HepG2 (cell line): Measurements from ENCODE around the gene P3H3. TPM values are rescaled to one million over a fixed set of nuclear protein-coding genes. Genes with fewer than 3 reads are reported as not detected.

ENCODE experiments used
- CBX5 ChIP-seq: sonication (generic); formaldehyde crosslinking; IDR thresholded peaks from 2 replicates; pipeline ENCODE4 v1.4.0; 2020; ENCODE audit warnings: missing genetic modification reagents, borderline replicate concordance
- GTF3A ChIP-seq: sonication (generic); formaldehyde crosslinking; conservative IDR thresholded peaks from 2 replicates; pipeline ENCODE4 v1.4.0; 2020; ENCODE audit warnings: mild to moderate bottlenecking, missing genetic modification reagents
- LBX2 ChIP-seq: sonication (generic); formaldehyde crosslinking; IDR thresholded peaks from 2 replicates; pipeline ENCODE4 v1.5.0; 2020; ENCODE audit warnings: missing genetic modification reagents, mild to moderate bottlenecking, borderline replicate concordance
- MEF2D ChIP-seq: sonication (generic); formaldehyde crosslinking; IDR thresholded peaks from 2 replicates; pipeline ENCODE4 v1.5.1; 2020; ENCODE audit warnings: mild to moderate bottlenecking, missing genetic modification reagents
- THYN1 ChIP-seq: sonication (generic); formaldehyde crosslinking; IDR thresholded peaks from 2 replicates; pipeline ENCODE4 v1.8.1; 2023; ENCODE audit warnings: low read depth, mild to moderate bottlenecking, moderate library complexity, missing genetic modification reagents, borderline replicate concordance
- ZBTB20 ChIP-seq: sonication (generic); formaldehyde crosslinking; IDR thresholded peaks from 2 replicates; pipeline ENCODE4 v1.8.1; 2023; ENCODE audit warnings: missing genetic modification reagents, low read depth, mild to moderate bottlenecking, borderline replicate concordance
- ZNF318 ChIP-seq: sonication (generic); formaldehyde crosslinking; IDR thresholded peaks from 2 replicates; pipeline ENCODE4 v1.4.0; 2020; ENCODE audit warnings: mild to moderate bottlenecking, missing genetic modification reagents
- ZNF749 ChIP-seq: sonication (generic); formaldehyde crosslinking; IDR thresholded peaks from 2 replicates; pipeline ENCODE4 v1.8.0; 2022; ENCODE audit warnings: mild to moderate bottlenecking, missing genetic modification reagents, moderate library complexity, borderline replicate concordance
- polyA plus RNA-seq, 8 experiments: library from polyadenylated mRNA; depleted of rRNA in 3 of 8; stranded (reverse) in 7 of 8; unstranded in 1 of 8; fragments of >200 nt; fragmentation: Illumina TruSeq in 4 of 8; extraction: Trizol in 4 of 8; gene quantifications; 2 replicates each; pipeline versions ENCODE4 v1.2.1 to v1.2.3, GENCODE V29; 2011 to 2016; ENCODE audit warnings: low read depth in 4 of 8, missing spikeins in 1 of 8, mixed read lengths in 1 of 8; ENCODE audit not compliant: insufficient read depth in 1 of 8
- total RNA-seq, 5 experiments: library from RNA; depleted of rRNA; stranded (reverse); fragments of >200 nt; fragmentation: Illumina TruSeq; extraction: Trizol; gene quantifications; 2 replicates each; pipeline ENCODE4 v1.2.3, GENCODE V29; 2016; ENCODE audit warnings: low read depth in 1 of 5
- TF ChIP-seq, protein P1 (sequence below): sonication (generic); formaldehyde crosslinking; IDR thresholded peaks from 2 replicates; pipeline ENCODE4 v1.4.0; 2020; ENCODE audit warnings: missing genetic modification reagents
- TF ChIP-seq, protein P2 (sequence below): IDR thresholded peaks from 2 replicates; pipeline ENCODE4 v1.6.1; 2016; ENCODE audit warnings: low read depth

P3H3 gene
- total and polyA plus RNA-seq, 2 of the 13 experiments (the other 11 are each of a cell fraction or from before 2014, with no cell fraction given) = 20.1 to 20.5 TPM

GRCh38 chr12:6872073-6873048, 44.2 kb downstream of the P3H3 start (continued):
- TF ChIP-seq, protein P1, sequence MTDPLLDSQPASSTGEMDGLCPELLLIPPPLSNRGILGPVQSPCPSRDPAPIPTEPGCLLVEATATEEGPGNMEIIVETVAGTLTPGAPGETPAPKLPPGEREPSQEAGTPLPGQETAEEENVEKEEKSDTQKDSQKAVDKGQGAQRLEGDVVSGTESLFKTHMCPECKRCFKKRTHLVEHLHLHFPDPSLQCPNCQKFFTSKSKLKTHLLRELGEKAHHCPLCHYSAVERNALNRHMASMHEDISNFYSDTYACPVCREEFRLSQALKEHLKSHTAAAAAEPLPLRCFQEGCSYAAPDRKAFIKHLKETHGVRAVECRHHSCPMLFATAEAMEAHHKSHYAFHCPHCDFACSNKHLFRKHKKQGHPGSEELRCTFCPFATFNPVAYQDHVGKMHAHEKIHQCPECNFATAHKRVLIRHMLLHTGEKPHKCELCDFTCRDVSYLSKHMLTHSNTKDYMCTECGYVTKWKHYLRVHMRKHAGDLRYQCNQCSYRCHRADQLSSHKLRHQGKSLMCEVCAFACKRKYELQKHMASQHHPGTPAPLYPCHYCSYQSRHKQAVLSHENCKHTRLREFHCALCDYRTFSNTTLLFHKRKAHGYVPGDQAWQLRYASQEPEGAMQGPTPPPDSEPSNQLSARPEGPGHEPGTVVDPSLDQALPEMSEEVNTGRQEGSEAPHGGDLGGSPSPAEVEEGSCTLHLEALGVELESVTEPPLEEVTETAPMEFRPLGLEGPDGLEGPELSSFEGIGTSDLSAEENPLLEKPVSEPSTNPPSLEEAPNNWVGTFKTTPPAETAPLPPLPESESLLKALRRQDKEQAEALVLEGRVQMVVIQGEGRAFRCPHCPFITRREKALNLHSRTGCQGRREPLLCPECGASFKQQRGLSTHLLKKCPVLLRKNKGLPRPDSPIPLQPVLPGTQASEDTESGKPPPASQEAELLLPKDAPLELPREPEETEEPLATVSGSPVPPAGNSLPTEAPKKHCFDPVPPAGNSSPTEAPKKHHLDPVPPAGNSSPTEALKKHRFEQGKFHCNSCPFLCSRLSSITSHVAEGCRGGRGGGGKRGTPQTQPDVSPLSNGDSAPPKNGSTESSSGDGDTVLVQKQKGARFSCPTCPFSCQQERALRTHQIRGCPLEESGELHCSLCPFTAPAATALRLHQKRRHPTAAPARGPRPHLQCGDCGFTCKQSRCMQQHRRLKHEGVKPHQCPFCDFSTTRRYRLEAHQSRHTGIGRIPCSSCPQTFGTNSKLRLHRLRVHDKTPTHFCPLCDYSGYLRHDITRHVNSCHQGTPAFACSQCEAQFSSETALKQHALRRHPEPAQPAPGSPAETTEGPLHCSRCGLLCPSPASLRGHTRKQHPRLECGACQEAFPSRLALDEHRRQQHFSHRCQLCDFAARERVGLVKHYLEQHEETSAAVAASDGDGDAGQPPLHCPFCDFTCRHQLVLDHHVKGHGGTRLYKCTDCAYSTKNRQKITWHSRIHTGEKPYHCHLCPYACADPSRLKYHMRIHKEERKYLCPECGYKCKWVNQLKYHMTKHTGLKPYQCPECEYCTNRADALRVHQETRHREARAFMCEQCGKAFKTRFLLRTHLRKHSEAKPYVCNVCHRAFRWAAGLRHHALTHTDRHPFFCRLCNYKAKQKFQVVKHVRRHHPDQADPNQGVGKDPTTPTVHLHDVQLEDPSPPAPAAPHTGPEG (CRISPR knock-in tag) = peak; percentile 68; the same call in 1 of the 2 replicates
- TF ChIP-seq ZNF749 (CRISPR knock-in tag) (no peak), LBX2 (CRISPR knock-in tag) (no peak), ZBTB20 (peak; percentile 29; the same call in 1 of the 2 replicates), ZNF318 (CRISPR knock-in tag) (no peak), CBX5 (CRISPR knock-in tag) (peak; percentile 87; the same call in 1 of the 2 replicates), MEF2D (CRISPR knock-in tag) (peak; percentile 50; the same call in 1 of the 2 replicates), GTF3A (CRISPR knock-in tag) (no peak; the same call in 1 of the 2 replicates), THYN1 (CRISPR knock-in tag) (no peak)
- TF ChIP-seq, protein P2, sequence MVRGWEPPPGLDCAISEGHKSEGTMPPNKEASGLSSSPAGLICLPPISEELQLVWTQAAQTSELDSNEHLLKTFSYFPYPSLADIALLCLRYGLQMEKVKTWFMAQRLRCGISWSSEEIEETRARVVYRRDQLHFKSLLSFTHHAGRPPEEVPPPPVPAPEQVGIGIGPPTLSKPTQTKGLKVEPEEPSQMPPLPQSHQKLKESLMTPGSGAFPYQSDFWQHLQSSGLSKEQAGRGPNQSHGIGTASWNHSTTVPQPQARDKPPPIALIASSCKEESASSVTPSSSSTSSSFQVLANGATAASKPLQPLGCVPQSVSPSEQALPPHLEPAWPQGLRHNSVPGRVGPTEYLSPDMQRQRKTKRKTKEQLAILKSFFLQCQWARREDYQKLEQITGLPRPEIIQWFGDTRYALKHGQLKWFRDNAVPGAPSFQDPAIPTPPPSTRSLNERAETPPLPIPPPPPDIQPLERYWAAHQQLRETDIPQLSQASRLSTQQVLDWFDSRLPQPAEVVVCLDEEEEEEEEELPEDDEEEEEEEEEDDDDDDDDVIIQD (CRISPR knock-in tag) = peak; percentile 11; the same call in 1 of the 2 replicates
